Measurements from ENCODE around the gene TRIM40. TPM values are rescaled to one million over a fixed set of nuclear protein-coding genes. Genes with fewer than 3 reads are reported as not detected.
A peak's percentile ranks its signal among the peaks of the same experiment; 100 is the strongest.

TRIM40 gene
- total RNA-seq, 1 donor from 2014 or later: not detected

DNA sequence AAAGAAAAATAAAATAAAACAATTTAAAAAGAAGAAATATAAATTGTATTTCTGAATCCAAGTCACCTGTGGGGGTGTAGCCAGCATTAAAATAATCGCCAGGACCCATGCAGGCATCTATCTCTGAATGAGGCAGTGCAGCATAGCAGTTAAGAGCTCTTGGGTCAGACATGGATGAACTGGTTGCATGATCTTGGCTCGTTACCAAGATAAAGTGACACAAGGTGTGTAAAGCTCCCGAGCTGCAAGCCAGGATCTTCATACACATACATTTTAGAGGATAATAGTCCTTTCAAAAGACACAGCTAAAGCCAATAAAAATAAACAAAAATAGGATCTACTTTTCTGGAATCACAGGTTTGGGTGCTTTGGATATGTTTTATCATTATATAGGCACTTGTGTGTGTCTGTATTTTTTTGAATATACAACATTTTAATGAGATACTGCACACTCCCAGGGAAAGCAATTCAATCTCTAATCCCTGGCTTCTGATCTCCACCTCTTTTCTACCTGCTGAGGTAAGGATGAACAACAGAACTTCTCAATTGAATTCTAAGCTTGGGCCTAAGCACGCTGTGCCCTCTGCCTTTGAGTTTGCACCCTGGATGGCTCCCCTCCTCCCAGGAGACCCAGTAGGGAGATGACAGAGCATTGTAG lies 16.2 kb downstream of the TRIM40 start:
- Mint-ChIP-seq H3K4me1 (ENCODE audit: low read depth) (peaks cover 38% of the 10 kb centered on the region), H3K27ac (ENCODE audit: unreplicated experiment) (no peak overlapping the region), H3K27me3 (ENCODE audit: low read depth) (no peaks in the 10 kb centered on the region), H3K36me3 (ENCODE audit: low read depth) (no peaks in the 10 kb centered on the region), H3K9me3 (ENCODE audit: low read depth) (no peaks in the 10 kb centered on the region), H3K4me3 (ENCODE audit: unreplicated experiment) (no peak overlapping the region)
- TF ChIP-seq, protein P1, sequence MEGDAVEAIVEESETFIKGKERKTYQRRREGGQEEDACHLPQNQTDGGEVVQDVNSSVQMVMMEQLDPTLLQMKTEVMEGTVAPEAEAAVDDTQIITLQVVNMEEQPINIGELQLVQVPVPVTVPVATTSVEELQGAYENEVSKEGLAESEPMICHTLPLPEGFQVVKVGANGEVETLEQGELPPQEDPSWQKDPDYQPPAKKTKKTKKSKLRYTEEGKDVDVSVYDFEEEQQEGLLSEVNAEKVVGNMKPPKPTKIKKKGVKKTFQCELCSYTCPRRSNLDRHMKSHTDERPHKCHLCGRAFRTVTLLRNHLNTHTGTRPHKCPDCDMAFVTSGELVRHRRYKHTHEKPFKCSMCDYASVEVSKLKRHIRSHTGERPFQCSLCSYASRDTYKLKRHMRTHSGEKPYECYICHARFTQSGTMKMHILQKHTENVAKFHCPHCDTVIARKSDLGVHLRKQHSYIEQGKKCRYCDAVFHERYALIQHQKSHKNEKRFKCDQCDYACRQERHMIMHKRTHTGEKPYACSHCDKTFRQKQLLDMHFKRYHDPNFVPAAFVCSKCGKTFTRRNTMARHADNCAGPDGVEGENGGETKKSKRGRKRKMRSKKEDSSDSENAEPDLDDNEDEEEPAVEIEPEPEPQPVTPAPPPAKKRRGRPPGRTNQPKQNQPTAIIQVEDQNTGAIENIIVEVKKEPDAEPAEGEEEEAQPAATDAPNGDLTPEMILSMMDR (IDR thresholded peaks at IDR 0.05): no peak
- DNase-seq (ENCODE audit: low spot score): no peak

DNA sequence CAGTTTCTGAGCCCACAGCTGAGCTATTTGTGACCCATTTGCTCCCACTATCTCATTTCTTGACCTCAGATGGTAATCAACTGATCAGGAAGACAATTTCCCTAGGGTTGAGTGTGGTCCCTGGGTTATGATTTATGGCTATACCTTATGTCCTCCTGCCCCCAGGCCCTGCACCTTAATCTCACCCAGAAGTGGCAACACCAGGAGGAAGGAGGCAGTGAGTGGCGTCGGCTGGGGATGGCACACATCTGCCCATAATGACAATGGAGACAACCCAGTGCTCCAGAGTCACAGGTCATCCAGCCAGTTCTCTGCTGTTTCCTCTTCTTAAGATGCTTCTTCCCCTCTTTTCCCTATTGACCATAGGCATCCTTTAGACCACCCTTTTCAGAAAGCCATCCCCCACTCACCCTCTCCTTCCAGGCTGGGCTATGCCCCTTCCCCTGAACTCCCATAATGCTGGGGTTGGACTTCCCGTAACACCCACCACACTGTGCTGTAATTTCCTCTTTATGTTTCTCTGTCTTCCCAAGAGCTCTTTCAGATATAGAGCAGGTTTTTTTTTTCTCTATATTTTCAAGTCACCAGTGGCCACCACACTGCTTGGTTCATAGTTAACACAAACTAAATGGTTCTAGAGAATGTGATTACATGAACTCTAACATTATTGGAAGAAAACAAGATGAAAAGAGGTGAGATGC lies 17.1 kb downstream of the TRIM40 start:
- H3K27ac Mint-ChIP-seq (ENCODE audit: unreplicated experiment): no peak overlapping the region
- H3K4me1 Mint-ChIP-seq (ENCODE audit: low read depth): peaks cover 38% of the 10 kb centered on the region
- TF ChIP-seq, protein P1 (IDR thresholded peaks at IDR 0.05): no peak
- H3K27me3 Mint-ChIP-seq (ENCODE audit: low read depth): no peaks in the 10 kb centered on the region
- H3K36me3 Mint-ChIP-seq (ENCODE audit: low read depth): no peaks in the 10 kb centered on the region
- no peak for DNase-seq (ENCODE audit: low spot score)
- H3K4me3 Mint-ChIP-seq (ENCODE audit: unreplicated experiment): no peak overlapping the region
- H3K9me3 Mint-ChIP-seq (ENCODE audit: low read depth): no peaks in the 10 kb centered on the region

DNA sequence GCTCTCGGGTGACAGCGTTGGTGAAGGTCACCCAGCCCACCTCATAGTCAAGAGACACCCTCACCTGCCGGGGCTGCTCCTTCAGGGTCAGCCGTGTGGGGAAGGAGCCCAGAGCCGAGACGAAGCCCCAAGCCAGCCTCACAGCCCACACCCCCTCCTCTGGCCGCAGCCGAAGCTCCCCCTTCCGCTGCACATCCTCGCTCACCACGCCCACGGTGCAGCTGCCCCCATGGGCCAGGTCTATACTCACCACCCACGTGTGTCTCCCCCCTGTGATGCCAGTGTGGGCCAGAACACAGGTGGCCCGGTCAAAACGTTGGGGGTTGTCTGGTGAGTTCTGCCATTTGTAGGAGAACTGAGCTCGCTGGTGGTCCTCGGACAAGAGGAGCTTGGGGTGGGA lies 18.1 kb downstream of the TRIM40 start:
- Mint-ChIP-seq H3K27me3 (ENCODE audit: low read depth) (peaks cover under 1% of the 10 kb centered on the region), H3K4me3 (ENCODE audit: unreplicated experiment) (no peak overlapping the region), H3K36me3 (ENCODE audit: low read depth) (no peaks in the 10 kb centered on the region), H3K9me3 (ENCODE audit: low read depth) (no peaks in the 10 kb centered on the region), H3K27ac (ENCODE audit: unreplicated experiment) (no peak overlapping the region), H3K4me1 (ENCODE audit: low read depth) (peaks cover 38% of the 10 kb centered on the region)
- TF ChIP-seq, protein P1 (IDR thresholded peaks at IDR 0.05): no peak
- no peak for DNase-seq (ENCODE audit: low spot score)

GRCh38 chr6:30154709-30155519 lies 19.0 kb downstream of the TRIM40 start:
- Mint-ChIP-seq H3K4me1 (ENCODE audit: low read depth) (peaks cover 34% of the 10 kb centered on the region), H3K27ac (ENCODE audit: unreplicated experiment) (peak overlapping the region; percentile 88), H3K27me3 (ENCODE audit: low read depth) (peaks cover 3% of the 10 kb centered on the region), H3K36me3 (ENCODE audit: low read depth) (no peaks in the 10 kb centered on the region), H3K9me3 (ENCODE audit: low read depth) (no peaks in the 10 kb centered on the region), H3K4me3 (ENCODE audit: unreplicated experiment) (no peak overlapping the region)
- no peak for DNase-seq (ENCODE audit: low spot score)
- TF ChIP-seq, protein P1 (IDR thresholded peaks at IDR 0.05): no peak
